OCI-LY1 (cell line): Measurements from ENCODE around the gene TMEM30A.

ENCODE experiments used
- H2AFZ ChIP-seq: fragments of 200-600 bp; sonication (generic), shearing (Covaris generic); 2 replicates; pipeline ENCODE4 v1.6.0; 2014; ENCODE audit warnings: antibody characterized with exemption, mild to moderate bottlenecking, low read length
- H3F3A ChIP-seq: fragments of 200-600 bp; sonication (generic), shearing (Covaris generic); 2 replicates; pipeline ENCODE4 v1.6.0; 2014; ENCODE audit warnings: mild to moderate bottlenecking, antibody characterized with exemption, low read length, moderate library complexity; ENCODE audit not compliant: insufficient read depth
- H3K27ac ChIP-seq: fragments of 200-600 bp; sonication (generic); 2 replicates; pipeline ENCODE4 v1.5.1; 2014; ENCODE audit warnings: low read length, mixed run types, mild to moderate bottlenecking, low read depth; ENCODE audit not compliant: poor library complexity, severe bottlenecking
- H3K27me3 ChIP-seq: fragments of 200-600 bp; sonication (generic); 2 replicates; pipeline ENCODE4 v1.6.0; 2014; ENCODE audit warnings: antibody characterized with exemption, mild to moderate bottlenecking, low read length, moderate library complexity; ENCODE audit not compliant: insufficient read depth
- H3K36me3 ChIP-seq: fragments of 200-600 bp; sonication (generic); 2 replicates; pipeline ENCODE4 v1.6.1; 2014; ENCODE audit warnings: mild to moderate bottlenecking, antibody characterized with exemption, low read length, moderate library complexity, mixed read lengths; ENCODE audit not compliant: insufficient read depth
- H3K4me1 ChIP-seq: fragments of 200-600 bp; sonication (generic); 2 replicates; pipeline ENCODE4 v1.5.1; 2014; ENCODE audit warnings: mild to moderate bottlenecking, low read length, moderate library complexity; ENCODE audit not compliant: insufficient read depth, severe bottlenecking
- H3K4me2 ChIP-seq: fragments of 200-600 bp; sonication (generic), shearing (Covaris generic); 2 replicates; pipeline ENCODE4 v1.6.1; 2014; ENCODE audit warnings: low read length
- H3K4me3 ChIP-seq: fragments of 200-600 bp; sonication (generic); 2 replicates; pipeline ENCODE4 v1.5.1; 2014; ENCODE audit warnings: low read length, low read depth, mild to moderate bottlenecking, mixed read lengths; ENCODE audit not compliant: poor library complexity, severe bottlenecking
- H3K79me2 ChIP-seq: fragments of 200-600 bp; shearing (Covaris generic); 2 replicates; pipeline ENCODE4 v1.6.1; 2016; ENCODE audit warnings: mixed run types, low read length, mixed read lengths; ENCODE audit not compliant: insufficient read depth
- H3K9ac ChIP-seq: fragments of 200-600 bp; sonication (generic), shearing (Covaris generic); 2 replicates; pipeline ENCODE4 v1.6.1; 2014; ENCODE audit warnings: mild to moderate bottlenecking, low read length, mixed read lengths
- H3K9me2 ChIP-seq: fragments of 200-600 bp; sonication (generic), shearing (Covaris generic); 2 replicates; pipeline ENCODE4 v1.6.1; 2014; ENCODE audit warnings: low read depth, mild to moderate bottlenecking, low read length, mixed read lengths
- H3K9me3 ChIP-seq: fragments of 200-600 bp; shearing (Covaris generic); 2 replicates; pipeline ENCODE4 v1.6.1; 2014; ENCODE audit warnings: low read length, mixed read lengths
- H4K20me1 ChIP-seq: fragments of 200-600 bp; sonication (generic), shearing (Covaris generic); 2 replicates; pipeline ENCODE4 v1.6.0; 2016; ENCODE audit warnings: mild to moderate bottlenecking, low read length; ENCODE audit not compliant: insufficient read depth
- EZH2 ChIP-seq: fragments of 200-600 bp; sonication (generic), shearing (Covaris generic); IDR thresholded peaks from 2 replicates; pipeline ENCODE4 v1.8.0; 2017; ENCODE audit warnings: borderline replicate concordance, mixed run types, mild to moderate bottlenecking, antibody characterized with exemption, low read length, moderate library complexity, mixed read lengths
- TF ChIP-seq, protein P1 (sequence below): fragments of 200-600 bp; sonication (generic), shearing (Covaris generic); IDR thresholded peaks from 2 replicates; pipeline ENCODE4 v1.5.1; 2017; ENCODE audit warnings: mild to moderate bottlenecking, antibody characterized with exemption, low read length, moderate library complexity, mixed read lengths

TMEM30A gene

DNA sequence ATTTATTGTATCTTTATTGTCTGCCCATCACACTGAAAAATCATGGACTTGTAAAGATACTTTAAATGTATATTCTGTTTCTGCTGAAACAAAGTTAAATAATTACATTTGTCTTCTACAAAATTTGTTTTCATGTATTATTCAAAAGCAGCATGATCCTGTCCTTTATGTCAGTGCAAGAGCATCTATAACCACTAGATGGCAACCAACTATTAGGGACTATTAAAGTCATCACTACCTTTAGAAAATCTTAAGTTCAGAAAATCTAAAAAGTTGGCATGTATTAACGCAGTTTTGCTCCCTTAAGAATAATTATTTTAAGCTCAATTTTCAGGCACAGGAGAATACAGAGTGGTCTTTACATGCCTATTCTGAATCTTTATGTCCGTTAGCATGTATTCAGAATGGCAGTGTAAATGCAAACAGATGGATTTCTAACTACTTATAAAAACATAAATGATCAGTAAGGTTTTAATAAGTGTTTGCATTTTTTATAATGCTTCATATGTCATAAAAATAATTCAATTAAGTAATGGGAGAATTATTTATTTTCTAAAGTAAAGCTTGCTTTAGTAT is 17.8 kb downstream of the TMEM30A start:
- Histone ChIP-seq H3K9me3 (no peaks in the 10 kb centered on the region), H3F3A (no peaks in the 10 kb centered on the region), H3K36me3 (peaks cover 25% of the 10 kb centered on the region; the same call in 1 of the 2 replicates), H3K4me2 (no peak overlapping the region), H4K20me1 (no peaks in the 10 kb centered on the region), H3K79me2 (peaks cover 15% of the 10 kb centered on the region), H3K27ac (no peak overlapping the region), H3K27me3 (no peaks in the 10 kb centered on the region), H3K9ac (no peak overlapping the region), H3K4me1 (peaks cover 3% of the 10 kb centered on the region), H2AFZ (no peak overlapping the region), H3K4me3 (no peak overlapping the region), H3K9me2 (no peaks in the 10 kb centered on the region)
- TF ChIP-seq, protein P1, sequence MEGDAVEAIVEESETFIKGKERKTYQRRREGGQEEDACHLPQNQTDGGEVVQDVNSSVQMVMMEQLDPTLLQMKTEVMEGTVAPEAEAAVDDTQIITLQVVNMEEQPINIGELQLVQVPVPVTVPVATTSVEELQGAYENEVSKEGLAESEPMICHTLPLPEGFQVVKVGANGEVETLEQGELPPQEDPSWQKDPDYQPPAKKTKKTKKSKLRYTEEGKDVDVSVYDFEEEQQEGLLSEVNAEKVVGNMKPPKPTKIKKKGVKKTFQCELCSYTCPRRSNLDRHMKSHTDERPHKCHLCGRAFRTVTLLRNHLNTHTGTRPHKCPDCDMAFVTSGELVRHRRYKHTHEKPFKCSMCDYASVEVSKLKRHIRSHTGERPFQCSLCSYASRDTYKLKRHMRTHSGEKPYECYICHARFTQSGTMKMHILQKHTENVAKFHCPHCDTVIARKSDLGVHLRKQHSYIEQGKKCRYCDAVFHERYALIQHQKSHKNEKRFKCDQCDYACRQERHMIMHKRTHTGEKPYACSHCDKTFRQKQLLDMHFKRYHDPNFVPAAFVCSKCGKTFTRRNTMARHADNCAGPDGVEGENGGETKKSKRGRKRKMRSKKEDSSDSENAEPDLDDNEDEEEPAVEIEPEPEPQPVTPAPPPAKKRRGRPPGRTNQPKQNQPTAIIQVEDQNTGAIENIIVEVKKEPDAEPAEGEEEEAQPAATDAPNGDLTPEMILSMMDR, result peak; percentile 77
- TF ChIP-seq EZH2, result no peak

DNA sequence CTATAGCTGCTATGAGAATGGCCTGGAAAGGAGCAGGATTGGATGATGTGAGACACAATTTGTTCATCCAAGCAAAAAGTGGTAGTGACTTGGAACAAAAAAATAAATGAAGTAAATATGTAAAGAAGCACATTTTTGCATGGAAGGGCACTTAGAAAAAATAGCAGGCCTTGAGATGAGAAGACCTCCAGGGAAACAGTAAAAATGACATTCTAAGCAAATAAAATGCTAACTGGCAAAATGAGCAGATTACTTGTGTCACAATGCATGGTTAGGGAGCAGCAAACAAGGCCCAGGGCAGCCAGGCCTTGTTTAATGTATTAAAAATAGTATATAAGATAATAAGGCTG is 21.2 kb downstream of the TMEM30A start:
- Histone ChIP-seq H3K36me3 (peaks cover 44% of the 10 kb centered on the region), H3K79me2 (no peaks in the 10 kb centered on the region; the same call in 1 of the 2 replicates)

DNA sequence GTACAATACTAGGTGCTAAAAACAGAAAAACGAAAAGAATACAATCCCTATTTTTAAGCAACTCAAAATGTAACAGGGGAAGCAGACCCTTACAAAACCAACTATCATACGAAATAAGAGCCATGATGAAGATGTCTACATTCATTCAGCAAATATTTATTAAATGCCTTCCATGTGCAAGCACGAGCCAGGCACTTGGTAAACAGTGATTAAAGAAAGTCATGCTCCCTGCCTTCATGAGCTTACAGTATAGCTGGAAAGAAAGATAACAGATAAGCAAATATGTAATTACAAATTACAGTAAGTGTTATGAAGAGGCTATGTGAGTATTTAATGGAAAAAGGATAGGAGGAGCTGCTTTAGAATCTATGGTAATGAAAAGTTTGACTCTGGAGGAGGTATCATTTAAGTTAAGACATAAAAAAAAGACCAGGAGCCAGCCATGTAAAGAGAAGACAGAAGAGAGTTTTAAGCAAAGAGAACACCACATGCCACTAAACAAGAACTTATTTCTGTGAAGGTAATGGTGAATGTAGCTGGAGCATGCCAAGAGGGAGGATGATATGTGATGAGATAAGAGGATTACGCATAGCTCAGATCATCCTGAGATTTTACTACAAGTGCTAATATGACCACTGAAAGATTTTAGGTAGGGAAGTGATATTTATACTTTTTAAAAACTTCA is 21.7 kb downstream of the TMEM30A start:
- Histone ChIP-seq H3K9me2 (no peaks in the 10 kb centered on the region), H3F3A (no peaks in the 10 kb centered on the region), H3K27ac (no peak overlapping the region), H4K20me1 (no peaks in the 10 kb centered on the region), H3K36me3 (peaks cover 48% of the 10 kb centered on the region), H3K79me2 (no peaks in the 10 kb centered on the region; the same call in 1 of the 2 replicates), H3K9me3 (no peaks in the 10 kb centered on the region), H3K4me1 (peaks cover 3% of the 10 kb centered on the region), H3K9ac (no peak overlapping the region), H2AFZ (no peak overlapping the region), H3K4me3 (no peak overlapping the region), H3K4me2 (no peak overlapping the region), H3K27me3 (no peaks in the 10 kb centered on the region)
- TF ChIP-seq, protein P1, result no peak
- TF ChIP-seq EZH2, result no peak

More for the DNA sequence above, 21.2 kb downstream of the TMEM30A start:
- no peaks in the 10 kb centered on the region for H3K9me2 ChIP-seq
- no peak overlapping the region for H3K4me2 ChIP-seq
- no peaks in the 10 kb centered on the region for H3F3A ChIP-seq
- no peak overlapping the region for H3K4me3 ChIP-seq
- H3K9me3 ChIP-seq, result no peaks in the 10 kb centered on the region
- H3K27me3 ChIP-seq, result no peaks in the 10 kb centered on the region
- no peak overlapping the region for H3K27ac ChIP-seq
- peaks cover 3% of the 10 kb centered on the region for H3K4me1 ChIP-seq
- H2AFZ ChIP-seq, result no peak overlapping the region
- TF ChIP-seq, protein P1, result no peak
- TF ChIP-seq EZH2, result no peak
- H3K9ac ChIP-seq, result no peak overlapping the region
- no peaks in the 10 kb centered on the region for H4K20me1 ChIP-seq
